ENCODE results near the gene CCDC38.
"Not testable (repeated sequence)": the region's sequence is repeated elsewhere in the genome, so short reads cannot be mapped to it uniquely, and the experiment has no call there.

Gene CCDC38

GRCh38 chr12:95857799-95858198, 84.6 kb downstream of the CCDC38 start:
- H3K4me1 Mint-ChIP-seq, result peaks cover 21% of the 10 kb centered on the region
- H3K4me3 Mint-ChIP-seq, result peak overlapping the region; percentile 22
- CTCF ChIA-PET, result no interaction called here
- no peak overlapping the region for H3K27ac Mint-ChIP-seq
- H3K27me3 Mint-ChIP-seq, result peaks cover 11% of the 10 kb centered on the region
- no peak for DNase-seq
- H3K9me3 Mint-ChIP-seq, result no peaks in the 10 kb centered on the region
- H3K36me3 Mint-ChIP-seq, result peaks cover 20% of the 10 kb centered on the region

- H3K36me3 Mint-ChIP-seq, result peaks cover 13% of the 10 kb centered on the region
- CTCF ChIA-PET, result interaction anchor here (0.5 kb wide), 1 partner anchor 201 kb away, joined by 3 read pairs; no protein-coding TSS in a partner anchor
- H3K27me3 Mint-ChIP-seq, result peaks cover 14% of the 10 kb centered on the region
- H3K9me3 Mint-ChIP-seq, result no peaks in the 10 kb centered on the region
- no peak for DNase-seq
- H3K4me1 Mint-ChIP-seq, result peaks cover 19% of the 10 kb centered on the region
- no peak overlapping the region for H3K4me3 Mint-ChIP-seq
- no peak overlapping the region for H3K27ac Mint-ChIP-seq
Observed at GRCh38 chr12:95857156-95857555, 85.3 kb downstream of the CCDC38 start.

- Mint-ChIP-seq H3K4me1 (peaks cover 11% of the 10 kb centered on the region), H3K27me3 (peaks cover 19% of the 10 kb centered on the region), H3K4me3 (no peak overlapping the region), H3K36me3 (no peaks in the 10 kb centered on the region), H3K27ac (no peak overlapping the region), H3K9me3 (no peaks in the 10 kb centered on the region)
- DNase-seq, result no peak
- CTCF ChIA-PET, result no interaction called here
Observed at GRCh38 chr12:95852133-95852532, 90.3 kb downstream of the CCDC38 start.

- Mint-ChIP-seq H3K27ac (no peak overlapping the region), H3K27me3 (peaks cover 22% of the 10 kb centered on the region), H3K4me3 (no peak overlapping the region), H3K9me3 (no peaks in the 10 kb centered on the region), H3K36me3 (no peaks in the 10 kb centered on the region), H3K4me1 (peaks cover 11% of the 10 kb centered on the region)
- no peak for DNase-seq
- CTCF ChIA-PET, result no interaction called here
Observed at GRCh38 chr12:95851606-95852005, 90.8 kb downstream of the CCDC38 start.

GRCh38 chr12:95848575-95849388, 93.6 kb downstream of the CCDC38 start:
- Mint-ChIP-seq H3K27me3 (peaks cover 31% of the 10 kb centered on the region), H3K27ac (no peak overlapping the region), H3K9me3 (no peaks in the 10 kb centered on the region), H3K4me1 (peaks cover 4% of the 10 kb centered on the region), H3K36me3 (no peaks in the 10 kb centered on the region), H3K4me3 (no peak overlapping the region)
- no peak for DNase-seq
- CTCF ChIA-PET, result no interaction called here

- H3K27ac Mint-ChIP-seq, CTCF ChIA-PET, H3K4me1 Mint-ChIP-seq, H3K36me3 Mint-ChIP-seq, DNase-seq, H3K4me3 Mint-ChIP-seq, H3K9me3 Mint-ChIP-seq: not testable (repeated sequence)
- H3K27me3 Mint-ChIP-seq, result peaks cover 38% of the 10 kb centered on the region
Observed at GRCh38 chr12:95842426-95842825, 100.0 kb downstream of the CCDC38 start.

GRCh38 chr12:95838125-95838524, 104.3 kb downstream of the CCDC38 start:
- H3K4me3 Mint-ChIP-seq, result no peak overlapping the region
- peaks cover 25% of the 10 kb centered on the region for H3K27me3 Mint-ChIP-seq
- CTCF ChIA-PET, result no interaction called here
- no peaks in the 10 kb centered on the region for H3K36me3 Mint-ChIP-seq
- H3K9me3 Mint-ChIP-seq, result no peaks in the 10 kb centered on the region
- DNase-seq, result no peak
- no peak overlapping the region for H3K27ac Mint-ChIP-seq
- peaks cover 5% of the 10 kb centered on the region for H3K4me1 Mint-ChIP-seq

- no peak overlapping the region for H3K27ac Mint-ChIP-seq
- no peak overlapping the region for H3K4me3 Mint-ChIP-seq
- no peaks in the 10 kb centered on the region for H3K9me3 Mint-ChIP-seq
- H3K27me3 Mint-ChIP-seq, result peaks cover 19% of the 10 kb centered on the region
- no peaks in the 10 kb centered on the region for H3K36me3 Mint-ChIP-seq
- DNase-seq, result no peak
- H3K4me1 Mint-ChIP-seq, result peaks cover 5% of the 10 kb centered on the region
- CTCF ChIA-PET, result no interaction called here
Observed at GRCh38 chr12:95837240-95838038, 105.0 kb downstream of the CCDC38 start.

GRCh38 chr12:95836630-95837239, 105.7 kb downstream of the CCDC38 start:
- no peak for DNase-seq
- no peaks in the 10 kb centered on the region for H3K9me3 Mint-ChIP-seq
- H3K36me3 Mint-ChIP-seq, result no peaks in the 10 kb centered on the region
- peaks cover 22% of the 10 kb centered on the region for H3K27me3 Mint-ChIP-seq
- CTCF ChIA-PET, result no interaction called here
- no peak overlapping the region for H3K27ac Mint-ChIP-seq
- H3K4me1 Mint-ChIP-seq, result peaks cover 5% of the 10 kb centered on the region
- H3K4me3 Mint-ChIP-seq, result no peak overlapping the region

- CTCF ChIA-PET, result no interaction called here
- peaks cover 5% of the 10 kb centered on the region for H3K4me1 Mint-ChIP-seq
- H3K4me3 Mint-ChIP-seq, result no peak overlapping the region
- H3K9me3 Mint-ChIP-seq, result no peaks in the 10 kb centered on the region
- H3K27ac Mint-ChIP-seq, result no peak overlapping the region
- DNase-seq, result no peak
- H3K36me3 Mint-ChIP-seq, result no peaks in the 10 kb centered on the region
- peaks cover 22% of the 10 kb centered on the region for H3K27me3 Mint-ChIP-seq
Observed at GRCh38 chr12:95836185-95836609, 106.2 kb downstream of the CCDC38 start.

- H3K9me3 Mint-ChIP-seq, result no peaks in the 10 kb centered on the region
Observed at GRCh38 chr12:95834572-95834971, 107.8 kb downstream of the CCDC38 start.

GRCh38 chr12:95830335-95831089, 111.9 kb downstream of the CCDC38 start:
- no peaks in the 10 kb centered on the region for H3K9me3 Mint-ChIP-seq
- H3K27me3 Mint-ChIP-seq, result peaks cover 11% of the 10 kb centered on the region
- H3K4me3 Mint-ChIP-seq, result no peak overlapping the region
- no peak overlapping the region for H3K27ac Mint-ChIP-seq
- DNase-seq, result no peak
- CTCF ChIA-PET, result no interaction called here
- no peaks in the 10 kb centered on the region for H3K4me1 Mint-ChIP-seq
- no peaks in the 10 kb centered on the region for H3K36me3 Mint-ChIP-seq

More at GRCh38 chr12:95834572-95834971, 107.8 kb downstream of the CCDC38 start:
- no peak for DNase-seq
- Mint-ChIP-seq H3K27me3 (peaks cover 25% of the 10 kb centered on the region), H3K36me3 (no peaks in the 10 kb centered on the region), H3K4me3 (no peak overlapping the region), H3K27ac (no peak overlapping the region), H3K4me1 (peaks cover 5% of the 10 kb centered on the region)
- CTCF ChIA-PET, result no interaction called here

GRCh38 chr12:95829395-95829794, 113.0 kb downstream of the CCDC38 start:
- CTCF ChIA-PET, result interaction anchor here (0.7 kb wide), 1 partner anchor 31 kb away, joined by 3 read pairs; no protein-coding TSS in a partner anchor
- H3K4me3 Mint-ChIP-seq, result no peak overlapping the region
- H3K27me3 Mint-ChIP-seq, result peaks cover 11% of the 10 kb centered on the region
- no peak overlapping the region for H3K27ac Mint-ChIP-seq
- no peaks in the 10 kb centered on the region for H3K36me3 Mint-ChIP-seq
- no peak for DNase-seq
- no peaks in the 10 kb centered on the region for H3K4me1 Mint-ChIP-seq
- no peaks in the 10 kb centered on the region for H3K9me3 Mint-ChIP-seq

- Mint-ChIP-seq H3K36me3 (no peaks in the 10 kb centered on the region), H3K27ac (no peak overlapping the region), H3K4me3 (no peak overlapping the region), H3K9me3 (no peaks in the 10 kb centered on the region), H3K27me3 (peaks cover 6% of the 10 kb centered on the region), H3K4me1 (no peaks in the 10 kb centered on the region)
- DNase-seq, result no peak
- CTCF ChIA-PET, result no interaction called here
Observed at GRCh38 chr12:95820096-95820703, 122.2 kb downstream of the CCDC38 start.

Data from activated naive CD4-positive, alpha-beta T cell treated with anti-CD3 and anti-CD28 coated beads, Interleukin-2, amount 10 ng/mL, durations not matched to agents 7 days and 5 days (primary cell).